ENCODE data around the gene PDE10A.

DNA sequence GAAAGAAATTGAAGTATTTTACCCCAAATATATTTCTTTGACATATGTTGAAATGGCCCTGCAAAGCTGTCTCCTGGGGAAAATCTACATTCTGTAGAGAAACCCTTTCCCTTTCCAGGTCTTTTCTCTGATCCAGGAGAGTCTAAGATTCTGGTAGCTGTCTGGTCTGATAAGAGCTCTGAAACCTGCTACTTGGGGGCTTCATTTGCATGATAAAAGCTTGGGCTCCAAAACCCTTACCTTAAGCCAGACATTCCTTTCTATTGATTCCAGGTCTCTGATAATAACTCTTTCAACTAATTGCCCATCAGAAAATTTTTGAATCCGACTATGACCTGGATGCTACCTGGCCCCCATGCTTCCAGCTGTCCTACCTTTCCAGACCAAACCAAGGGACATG lies 184.5 kb downstream of the PDE10A start:
- TF ChIP-seq, protein P1, sequence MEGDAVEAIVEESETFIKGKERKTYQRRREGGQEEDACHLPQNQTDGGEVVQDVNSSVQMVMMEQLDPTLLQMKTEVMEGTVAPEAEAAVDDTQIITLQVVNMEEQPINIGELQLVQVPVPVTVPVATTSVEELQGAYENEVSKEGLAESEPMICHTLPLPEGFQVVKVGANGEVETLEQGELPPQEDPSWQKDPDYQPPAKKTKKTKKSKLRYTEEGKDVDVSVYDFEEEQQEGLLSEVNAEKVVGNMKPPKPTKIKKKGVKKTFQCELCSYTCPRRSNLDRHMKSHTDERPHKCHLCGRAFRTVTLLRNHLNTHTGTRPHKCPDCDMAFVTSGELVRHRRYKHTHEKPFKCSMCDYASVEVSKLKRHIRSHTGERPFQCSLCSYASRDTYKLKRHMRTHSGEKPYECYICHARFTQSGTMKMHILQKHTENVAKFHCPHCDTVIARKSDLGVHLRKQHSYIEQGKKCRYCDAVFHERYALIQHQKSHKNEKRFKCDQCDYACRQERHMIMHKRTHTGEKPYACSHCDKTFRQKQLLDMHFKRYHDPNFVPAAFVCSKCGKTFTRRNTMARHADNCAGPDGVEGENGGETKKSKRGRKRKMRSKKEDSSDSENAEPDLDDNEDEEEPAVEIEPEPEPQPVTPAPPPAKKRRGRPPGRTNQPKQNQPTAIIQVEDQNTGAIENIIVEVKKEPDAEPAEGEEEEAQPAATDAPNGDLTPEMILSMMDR (IDR thresholded peaks at IDR 0.05; ENCODE audit: insufficient read depth, low read depth, low read length) = no peak
- TF ChIP-seq EZH2 (IDR thresholded peaks at IDR 0.05; ENCODE audit: insufficient read depth, low read length) = no peak
